ENCODE data around the gene PRMT2.
"Not testable (repeated sequence)": the region's sequence is repeated elsewhere in the genome, so short reads cannot be mapped to it uniquely, and the experiment has no call there.

Gene PRMT2

DNA sequence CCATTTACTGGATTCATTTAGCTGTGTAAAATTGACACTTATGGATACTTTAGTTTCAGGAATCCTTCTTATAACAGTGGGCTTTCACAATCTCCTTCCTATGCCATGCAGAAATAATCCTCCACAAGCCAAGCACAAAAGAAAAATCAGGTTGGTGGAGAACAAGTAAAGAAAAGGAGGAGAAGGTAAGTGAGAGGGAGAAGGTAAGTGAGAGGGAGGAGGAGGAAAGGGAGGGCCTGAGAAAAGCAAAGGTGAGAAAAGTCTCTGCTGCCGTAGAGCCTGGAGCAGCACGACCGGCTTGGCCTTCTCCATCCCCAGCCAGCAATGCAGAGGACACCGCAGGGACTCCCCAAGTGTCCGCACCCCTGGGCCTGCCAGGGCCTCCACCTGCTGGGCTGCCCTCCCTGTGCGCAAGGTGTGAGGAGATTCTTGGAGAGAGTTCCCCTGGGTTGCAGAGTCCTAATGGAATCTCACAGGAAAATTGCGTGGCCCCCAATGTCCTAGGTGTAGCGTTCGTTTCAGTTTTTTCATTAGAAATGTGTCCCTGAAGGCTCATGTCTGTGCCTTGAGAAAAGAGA, 39.0 kb downstream of the PRMT2 start:
- DNase-seq = no peak

DNA sequence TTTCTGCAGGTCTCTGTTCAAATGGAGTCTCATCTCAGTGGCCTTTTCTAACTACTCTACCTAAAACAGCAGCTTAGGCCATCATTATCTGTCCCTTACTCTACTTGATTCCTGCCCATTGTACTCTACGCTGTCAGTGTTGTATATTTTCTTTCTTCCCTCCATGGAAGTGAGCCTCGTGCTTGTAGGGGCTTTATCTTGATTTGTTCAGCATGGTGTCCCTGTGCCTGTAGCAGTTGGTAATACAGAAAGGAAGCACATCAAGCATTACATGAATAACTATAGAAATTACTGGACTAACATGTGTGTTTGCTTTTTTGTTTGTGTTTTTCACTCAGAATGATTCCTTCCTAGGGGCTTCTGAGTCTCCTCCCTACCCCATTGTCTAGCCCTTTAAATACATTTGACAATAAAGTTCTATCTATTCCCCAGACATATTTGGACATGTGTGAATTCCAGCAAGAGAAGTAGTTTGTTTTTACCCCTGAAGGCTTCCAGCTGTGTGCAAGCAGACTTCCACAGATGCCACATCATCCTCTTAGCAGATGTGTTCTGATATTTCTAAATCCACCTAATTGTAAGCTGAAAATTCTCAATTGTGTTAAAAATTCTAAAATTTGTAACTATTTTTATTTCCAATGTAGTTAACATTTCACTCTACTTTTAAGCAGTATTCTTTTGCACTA, 40.3 kb downstream of the PRMT2 start:
- peak; percentile 9 for DNase-seq

DNA sequence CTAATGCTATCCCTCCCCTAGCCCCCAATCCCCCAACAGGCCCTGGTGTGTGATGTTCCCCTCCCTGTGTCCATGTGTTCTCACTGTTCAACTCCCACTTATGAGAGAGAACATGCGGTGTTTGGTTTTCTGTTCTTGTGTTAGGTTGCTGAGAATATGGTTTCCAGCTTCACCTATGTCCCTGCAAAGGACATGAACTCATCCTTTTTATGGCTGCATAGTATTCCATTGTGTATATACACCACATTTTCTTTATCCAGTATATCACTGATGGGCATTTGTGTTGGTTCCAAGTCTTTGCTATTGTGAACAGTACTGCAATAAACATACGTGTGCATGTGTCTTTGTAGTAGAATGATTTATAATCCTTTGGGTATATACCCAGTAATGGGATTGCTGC, 41.1 kb downstream of the PRMT2 start:
- DNase-seq = not testable (repeated sequence)

DNA sequence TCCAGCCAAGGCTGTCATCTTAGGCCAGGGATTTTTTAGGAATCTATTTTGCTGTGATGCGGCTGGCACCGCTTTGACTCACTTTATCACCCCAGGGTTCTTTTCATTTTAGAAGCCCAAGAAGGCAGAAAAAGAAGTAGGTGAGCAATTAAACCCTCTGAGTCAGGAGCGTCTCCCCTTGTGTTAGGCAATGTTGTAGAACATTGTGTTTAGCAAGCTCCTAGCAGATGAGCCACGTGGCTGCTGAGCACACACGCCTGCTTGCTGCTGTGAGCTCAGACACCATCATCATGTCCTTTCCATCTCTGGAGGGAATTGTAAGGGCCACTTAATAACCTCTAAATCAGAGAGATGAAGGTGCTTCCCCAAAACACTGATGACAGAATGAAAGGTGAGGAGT, 46.1 kb downstream of the PRMT2 start:
- DNase-seq = peak; percentile 12

DNA sequence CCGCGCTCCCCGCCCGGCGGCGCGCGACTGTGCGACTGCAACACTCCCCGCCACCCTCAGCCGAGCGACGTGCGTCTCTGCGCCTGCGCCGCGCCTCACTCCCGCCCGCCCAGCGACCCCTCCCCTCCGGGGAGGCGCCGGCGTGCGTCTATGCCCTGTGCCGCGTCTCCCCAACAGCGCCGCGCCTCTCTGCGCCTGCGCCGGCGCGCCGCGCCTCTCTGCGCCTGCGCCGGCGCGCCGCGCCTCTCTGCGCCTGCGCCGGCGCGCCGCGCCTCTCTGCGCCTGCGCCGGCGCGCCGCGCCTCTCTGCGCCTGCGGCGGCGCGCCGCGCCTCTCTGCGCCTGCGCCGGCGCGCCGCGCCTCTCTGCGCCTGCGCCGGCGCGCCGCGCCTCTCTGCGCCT, 63.2 kb downstream of the PRMT2 start:
- DNase-seq = not testable (repeated sequence)

DNA sequence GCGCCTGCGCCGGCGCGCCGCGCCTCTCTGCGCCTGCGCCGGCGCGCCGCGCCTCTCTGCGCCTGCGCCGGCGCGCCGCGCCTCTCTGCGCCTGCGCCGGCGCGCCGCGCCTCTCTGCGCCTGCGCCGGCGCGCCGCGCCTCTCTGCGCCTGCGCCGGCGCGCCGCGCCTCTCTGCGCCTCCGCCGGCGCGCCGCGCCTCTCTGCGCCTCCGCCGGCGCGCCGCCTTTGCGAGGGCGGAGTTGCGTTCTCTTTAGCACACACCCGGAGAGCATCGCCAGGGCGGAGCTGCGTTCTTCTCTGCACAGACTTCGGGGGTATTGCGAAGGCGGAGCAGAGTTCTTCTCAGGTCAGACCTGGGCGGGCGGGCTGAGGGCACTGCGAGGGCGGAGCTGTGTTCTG, 63.6 kb downstream of the PRMT2 start:
- not testable (repeated sequence) for DNase-seq

All from fibroblast of skin of abdomen (primary cell).